Fibroblast of upper back skin (primary cell): ENCODE results near the gene UROS.

ENCODE experiments used
- DNase-seq: peaks from one replicate; pipeline ENCODE4 v3.0.0-alpha.2; 2013

Gene UROS

GRCh38 chr10:125828311-125828710, 5.3 kb upstream of the UROS start:
- DNase-seq, result no peak

GRCh38 chr10:125827133-125827532, 4.1 kb upstream of the UROS start:
- no peak for DNase-seq

- peak; percentile 39 for DNase-seq
Observed at GRCh38 chr10:125824736-125825135, 1.7 kb upstream of the UROS start.

GRCh38 chr10:125823663-125824251, 699 bp upstream of the UROS start:
- DNase-seq, result no peak

GRCh38 chr10:125820701-125821100, 2.4 kb downstream of the UROS start:
- DNase-seq, result no peak

GRCh38 chr10:125817337-125817946, 5.6 kb downstream of the UROS start:
- no peak for DNase-seq

- no peak for DNase-seq
Observed at GRCh38 chr10:125816548-125816947, 6.5 kb downstream of the UROS start.

GRCh38 chr10:125815764-125816163, 7.3 kb downstream of the UROS start:
- no peak for DNase-seq

- peak; percentile 75 for DNase-seq
Observed at GRCh38 chr10:125812128-125812750, 10.8 kb downstream of the UROS start.

GRCh38 chr10:125811251-125811650, 11.8 kb downstream of the UROS start:
- DNase-seq, result peak; percentile 44

- DNase-seq, result no peak
Observed at GRCh38 chr10:125808047-125808446, 15.0 kb downstream of the UROS start.

GRCh38 chr10:125802739-125803138, 20.3 kb downstream of the UROS start:
- DNase-seq, result no peak

GRCh38 chr10:125802131-125802530, 20.9 kb downstream of the UROS start:
- no peak for DNase-seq

- no peak for DNase-seq
Observed at GRCh38 chr10:125801574-125801973, 21.5 kb downstream of the UROS start.

GRCh38 chr10:125799451-125800182, 23.4 kb downstream of the UROS start:
- DNase-seq, result no peak

GRCh38 chr10:125797994-125798662, 24.9 kb downstream of the UROS start:
- no peak for DNase-seq

- DNase-seq, result no peak
Observed at GRCh38 chr10:125797424-125797823, 25.6 kb downstream of the UROS start.

- DNase-seq, result no peak
Observed at GRCh38 chr10:125795637-125796190, 27.3 kb downstream of the UROS start.

- no peak for DNase-seq
Observed at GRCh38 chr10:125795128-125795527, 27.9 kb downstream of the UROS start.

- DNase-seq, result no peak
Observed at GRCh38 chr10:125792342-125793300, 30.4 kb downstream of the UROS start.

GRCh38 chr10:125788156-125789034, 34.7 kb downstream of the UROS start:
- DNase-seq, result no peak
